HG02852 (cell line): ENCODE measurements around the gene SEPTIN10.
"Not testable (repeated sequence)": the region's sequence is repeated elsewhere in the genome, so short reads cannot be mapped to it uniquely, and the experiment has no call there.

Experiments used
- ATAC-seq: cut with Tn5 transposase; IDR thresholded peaks from one replicate; pipeline ENCODE4 v1.9.1; 2021; ENCODE audit warnings: mild to moderate bottlenecking, moderate library complexity; ENCODE audit not compliant: unreplicated experiment

SEPTIN10 gene

GRCh38 chr2:109607766-109608165 is 6.0 kb downstream of the SEPTIN10 start:
- no peak for ATAC-seq

GRCh38 chr2:109604597-109604996 is 9.2 kb downstream of the SEPTIN10 start:
- ATAC-seq, result no peak

- ATAC-seq, result no peak
Observed at GRCh38 chr2:109602617-109603188, 11.1 kb downstream of the SEPTIN10 start.

- ATAC-seq, result no peak
Observed at GRCh38 chr2:109601783-109602182, 12.0 kb downstream of the SEPTIN10 start.

- no peak for ATAC-seq
Observed at GRCh38 chr2:109597283-109597682, 16.5 kb downstream of the SEPTIN10 start.

- ATAC-seq, result no peak
Observed at GRCh38 chr2:109595644-109596043, 18.1 kb downstream of the SEPTIN10 start.

GRCh38 chr2:109594246-109594885 is 19.4 kb downstream of the SEPTIN10 start:
- no peak for ATAC-seq

GRCh38 chr2:109592905-109593304 is 20.9 kb downstream of the SEPTIN10 start:
- ATAC-seq, result no peak

GRCh38 chr2:109591206-109591605 is 22.6 kb downstream of the SEPTIN10 start:
- no peak for ATAC-seq

- ATAC-seq, result no peak
Observed at GRCh38 chr2:109586687-109587086, 27.1 kb downstream of the SEPTIN10 start.

- no peak for ATAC-seq
Observed at GRCh38 chr2:109582928-109583895, 30.6 kb downstream of the SEPTIN10 start.

GRCh38 chr2:109577630-109578029 is 36.1 kb downstream of the SEPTIN10 start:
- ATAC-seq, result not testable (repeated sequence)

- no peak for ATAC-seq
Observed at GRCh38 chr2:109575373-109575772, 38.4 kb downstream of the SEPTIN10 start.

GRCh38 chr2:109563980-109564550 is 49.7 kb downstream of the SEPTIN10 start:
- no peak for ATAC-seq

GRCh38 chr2:109563288-109563687 is 50.5 kb downstream of the SEPTIN10 start:
- ATAC-seq, result no peak

- ATAC-seq, result no peak
Observed at GRCh38 chr2:109562421-109562820, 51.3 kb downstream of the SEPTIN10 start.

- ATAC-seq, result no peak
Observed at GRCh38 chr2:109560265-109560664, 53.5 kb downstream of the SEPTIN10 start.

- ATAC-seq, result no peak
Observed at GRCh38 chr2:109558076-109558882, 55.5 kb downstream of the SEPTIN10 start.

- no peak for ATAC-seq
Observed at GRCh38 chr2:109557309-109557708, 56.5 kb downstream of the SEPTIN10 start.

- no peak for ATAC-seq
Observed at GRCh38 chr2:109555346-109555900, 58.3 kb downstream of the SEPTIN10 start.
